IMR-90 (cell line): ENCODE data around the gene KYNU.

Experiments
- CHD1 ChIP-seq: IDR thresholded peaks from 2 replicates; pipeline ENCODE4 v1.6.1; 2012; ENCODE audit warnings: low read depth, low read length, improper control_type of control experiment
- CTCF ChIP-seq: conservative IDR thresholded peaks from 2 replicates; pipeline ENCODE4 v1.5.1; 2012; ENCODE audit warnings: mild to moderate bottlenecking, low read depth, low read length, improper control_type of control experiment
- FOS ChIP-seq: fragments of 150-350 bp; IDR thresholded peaks from 2 replicates; pipeline ENCODE4 v1.6.1; 2016; ENCODE audit warnings: low read depth, low read length
- MAZ ChIP-seq: IDR thresholded peaks from 2 replicates; pipeline ENCODE4 v1.6.1; 2012; ENCODE audit warnings: low read depth, mild to moderate bottlenecking, low read length, improper control_type of control experiment, moderate library complexity, borderline replicate concordance
- MXI1 ChIP-seq: IDR thresholded peaks from 2 replicates; pipeline ENCODE4 v1.6.1; 2012; ENCODE audit warnings: low read depth, mild to moderate bottlenecking, low read length, moderate library complexity, borderline replicate concordance
- NFE2L2 ChIP-seq: fragments of 150-350 bp; IDR thresholded peaks from 2 replicates; pipeline ENCODE4 v1.6.1; 2016; ENCODE audit warnings: low read depth, mild to moderate bottlenecking, low read length
- POLR2A ChIP-seq: IDR thresholded peaks from 2 replicates; pipeline ENCODE4 v1.6.1; 2012; ENCODE audit warnings: mild to moderate bottlenecking, low read depth, low read length
- RAD21 ChIP-seq: IDR thresholded peaks from 2 replicates; pipeline ENCODE4 v1.6.1; 2012; ENCODE audit warnings: low read length, improper control_type of control experiment
- RCOR1 ChIP-seq: IDR thresholded peaks from 2 replicates; pipeline ENCODE4 v1.6.1; 2012; ENCODE audit warnings: mild to moderate bottlenecking, low read length, improper control_type of control experiment; ENCODE audit not compliant: insufficient replicate concordance
- RFX5 ChIP-seq: IDR thresholded peaks from 2 replicates; pipeline ENCODE4 v1.8.0; 2012; ENCODE audit warnings: low read depth, mild to moderate bottlenecking, low read length, moderate library complexity
- SMC3 ChIP-seq: fragments of 150-350 bp; IDR thresholded peaks from 2 replicates; pipeline ENCODE4 v1.6.1; 2016; ENCODE audit warnings: low read depth, mild to moderate bottlenecking, antibody characterized with exemption, low read length, moderate library complexity
- TF ChIP-seq, protein P1 (sequence below): fragments of 150-350 bp; IDR thresholded peaks from 2 replicates; pipeline ENCODE4 v1.6.1; 2017; ENCODE audit warnings: mild to moderate bottlenecking, antibody characterized with exemption, low read length, low read depth
- TF ChIP-seq, protein P2 (sequence below): fragments of 150-350 bp; IDR thresholded peaks from 2 replicates; pipeline ENCODE4 v1.6.1; 2016; ENCODE audit warnings: low read depth, mild to moderate bottlenecking, low read length, moderate library complexity, borderline replicate concordance

DNA sequence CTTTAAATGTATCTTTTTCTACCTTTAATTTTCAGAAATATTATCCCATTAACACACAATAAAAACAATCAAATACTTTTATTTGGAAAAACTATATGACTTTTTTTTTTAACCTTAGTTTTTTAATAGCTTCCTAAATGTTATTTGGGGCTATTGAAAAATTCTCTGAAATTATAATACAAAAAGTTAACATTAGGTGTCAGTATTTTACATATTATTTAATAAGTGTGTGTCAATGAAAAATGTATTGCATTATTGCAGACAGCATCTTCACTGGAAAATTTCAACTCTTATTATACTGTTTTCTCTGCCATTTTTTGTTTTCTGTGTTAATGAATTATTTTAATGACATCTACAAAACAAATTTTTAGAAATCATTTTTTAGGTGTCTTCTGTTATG, 200.6 kb downstream of the KYNU start:
- TF ChIP-seq CTCF (no peak), FOS (no peak), RCOR1 (no peak), RAD21 (no peak), NFE2L2 (no peak), MAZ (no peak), POLR2A (no peak), RFX5 (no peak), SMC3 (no peak), CHD1 (no peak), MXI1 (no peak)
- TF ChIP-seq, protein P1, sequence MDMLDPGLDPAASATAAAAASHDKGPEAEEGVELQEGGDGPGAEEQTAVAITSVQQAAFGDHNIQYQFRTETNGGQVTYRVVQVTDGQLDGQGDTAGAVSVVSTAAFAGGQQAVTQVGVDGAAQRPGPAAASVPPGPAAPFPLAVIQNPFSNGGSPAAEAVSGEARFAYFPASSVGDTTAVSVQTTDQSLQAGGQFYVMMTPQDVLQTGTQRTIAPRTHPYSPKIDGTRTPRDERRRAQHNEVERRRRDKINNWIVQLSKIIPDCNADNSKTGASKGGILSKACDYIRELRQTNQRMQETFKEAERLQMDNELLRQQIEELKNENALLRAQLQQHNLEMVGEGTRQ = no peak
- TF ChIP-seq, protein P2, sequence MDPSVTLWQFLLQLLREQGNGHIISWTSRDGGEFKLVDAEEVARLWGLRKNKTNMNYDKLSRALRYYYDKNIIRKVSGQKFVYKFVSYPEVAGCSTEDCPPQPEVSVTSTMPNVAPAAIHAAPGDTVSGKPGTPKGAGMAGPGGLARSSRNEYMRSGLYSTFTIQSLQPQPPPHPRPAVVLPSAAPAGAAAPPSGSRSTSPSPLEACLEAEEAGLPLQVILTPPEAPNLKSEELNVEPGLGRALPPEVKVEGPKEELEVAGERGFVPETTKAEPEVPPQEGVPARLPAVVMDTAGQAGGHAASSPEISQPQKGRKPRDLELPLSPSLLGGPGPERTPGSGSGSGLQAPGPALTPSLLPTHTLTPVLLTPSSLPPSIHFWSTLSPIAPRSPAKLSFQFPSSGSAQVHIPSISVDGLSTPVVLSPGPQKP = no peak
